IMR-90 (cell line): ENCODE data around the gene TMEM271. TPM values are rescaled to one million over a fixed set of nuclear protein-coding genes. Genes with fewer than 3 reads are reported as not detected.

Source experiments
- ATAC-seq: fragments of 200-7000 bp; cut with Tn5 transposase; 2 replicates; pipeline ENCODE4 v1.9.1; 2020; ENCODE audit warnings: low read depth, mild to moderate bottlenecking, moderate library complexity
- BruUV-seq: library from RNA; stranded (reverse); fragments of 400-500 nt; replicated peaks from 2 replicates; lab custom pipeline; 2021; lab: Mats Ljungman, UMichigan
- CTCF ChIA-PET: fragments of 300-600 bp; formaldehyde crosslinking; extraction: SDS; loops from one replicate; lab custom pipeline; 2021; ENCODE audit warnings: antibody characterized with exemption; lab: Yijun Ruan, JAX
- POLR2A ChIA-PET: fragments of 300-600 bp; sonication (Branson Sonifier 250); formaldehyde crosslinking; loops from one replicate; lab custom pipeline; 2022; ENCODE audit warnings: antibody characterized with exemption; ENCODE audit not compliant: unreplicated experiment; lab: Charles Lee
- DNase-seq: peaks from one replicate; pipeline ENCODE4 v3.0.0; 2013
- H2AFZ ChIP-seq: replicated peaks from 2 replicates; pipeline ENCODE3; 2013; ENCODE audit warnings: low read length, mild to moderate bottlenecking; ENCODE audit not compliant: poor library complexity
- H2AK5ac ChIP-seq: 2 replicates; pipeline ENCODE4 v1.6.1; 2013; ENCODE audit warnings: low read depth, low read length, inconsistent platforms
- H2AK9ac ChIP-seq: replicated peaks from 2 replicates; pipeline ENCODE3; 2013; ENCODE audit warnings: mild to moderate bottlenecking, low read depth, low read length, moderate library complexity; ENCODE audit not compliant: poor library complexity
- H2BK120ac ChIP-seq: 2 replicates; pipeline ENCODE4 v1.6.1; 2013; ENCODE audit warnings: low read depth, low read length, inconsistent platforms
- H2BK15ac ChIP-seq: 3 replicates; pipeline ENCODE4 v1.6.1; 2013; ENCODE audit warnings: low read depth, low read length, inconsistent platforms
- H2BK20ac ChIP-seq: 2 replicates; pipeline ENCODE4 v1.6.1; 2013; ENCODE audit warnings: low read depth, mild to moderate bottlenecking, inconsistent platforms, low read length, moderate library complexity
- H2BK5ac ChIP-seq: 2 replicates; pipeline ENCODE4 v1.6.1; 2013; ENCODE audit warnings: mild to moderate bottlenecking, low read depth, low read length, inconsistent platforms; ENCODE audit not compliant: poor library complexity, severe bottlenecking
- H3K14ac ChIP-seq: replicated peaks from 2 replicates; pipeline ENCODE4 v1.6.1; 2013; ENCODE audit warnings: low read depth, low read length, inconsistent platforms
- H3K18ac ChIP-seq: 2 replicates; pipeline ENCODE4 v1.6.1; 2013; ENCODE audit warnings: low read depth, low read length, control low read depth
- H3K23ac ChIP-seq: 2 replicates; pipeline ENCODE4 v1.6.1; 2013; ENCODE audit warnings: low read depth, low read length, inconsistent platforms
- H3K27ac ChIP-seq: 2 replicates; pipeline ENCODE4 v1.5.1; 2013; ENCODE audit warnings: mild to moderate bottlenecking, control low read depth, low read length; ENCODE audit not compliant: insufficient read depth
- H3K27me3 ChIP-seq: 2 replicates; pipeline ENCODE4 v1.6.1; 2013; ENCODE audit warnings: low read length; ENCODE audit not compliant: control insufficient read depth, insufficient read depth
- H3K36me3 ChIP-seq: 2 replicates; pipeline ENCODE4 v1.6.1; 2013; ENCODE audit warnings: low read length, mixed read lengths; ENCODE audit not compliant: control insufficient read depth, insufficient read depth
- H3K4ac ChIP-seq: 2 replicates; pipeline ENCODE4 v1.6.1; 2013; ENCODE audit warnings: low read depth, low read length, inconsistent platforms
- H3K4me1 ChIP-seq: 2 replicates; pipeline ENCODE4 v1.6.1; 2013; ENCODE audit warnings: low read length, mixed read lengths; ENCODE audit not compliant: control insufficient read depth, insufficient read depth
- H3K4me2 ChIP-seq: 2 replicates; pipeline ENCODE4 v1.6.1; 2013; ENCODE audit warnings: low read depth, mild to moderate bottlenecking, control low read depth, low read length, moderate library complexity
- H3K4me3 ChIP-seq: 2 replicates; pipeline ENCODE4 v1.5.1; 2013; ENCODE audit warnings: low read depth, mild to moderate bottlenecking, control low read depth, low read length, moderate library complexity; ENCODE audit not compliant: insufficient read depth
- H3K56ac ChIP-seq: 2 replicates; pipeline ENCODE4 v1.6.1; 2013; ENCODE audit warnings: low read length, inconsistent platforms; ENCODE audit not compliant: insufficient read depth; ENCODE audit errors: extremely low read depth
- H3K79me1 ChIP-seq, 2 experiments: 2 replicates each; pipeline ENCODE4 v1.6.1; 2013; ENCODE audit warnings: low read length in 2 of 2, inconsistent platforms in 1 of 2, low read depth in 1 of 2
- H3K9ac ChIP-seq: 2 replicates; pipeline ENCODE4 v1.6.1; 2013; ENCODE audit warnings: low read depth, low read length, control low read depth
- H3K9me1 ChIP-seq: 2 replicates; pipeline ENCODE4 v1.6.1; 2013; ENCODE audit warnings: low read length, inconsistent platforms; ENCODE audit not compliant: insufficient read depth
- H3K9me3 ChIP-seq: 2 replicates; pipeline ENCODE4 v1.6.1; 2013; ENCODE audit warnings: low read length; ENCODE audit not compliant: control insufficient read depth, insufficient read depth
- H4K20me1 ChIP-seq: 2 replicates; pipeline ENCODE4 v1.6.1; 2013; ENCODE audit warnings: low read length, inconsistent platforms; ENCODE audit not compliant: insufficient read depth
- H4K5ac ChIP-seq: 2 replicates; pipeline ENCODE4 v1.6.1; 2013; ENCODE audit warnings: mild to moderate bottlenecking, low read depth, low read length, control low read depth
- H4K8ac ChIP-seq, 2 experiments: 2 replicates each; pipeline ENCODE4 v1.6.1; 2013; ENCODE audit warnings: low read depth in 2 of 2, low read length in 2 of 2, control low read depth in 1 of 2, inconsistent platforms in 1 of 2
- H4K91ac ChIP-seq: 2 replicates; pipeline ENCODE4 v1.6.1; 2013; ENCODE audit warnings: low read depth, low read length, inconsistent platforms; ENCODE audit not compliant: insufficient read depth
- BHLHE40 ChIP-seq: fragments of 150-350 bp; IDR thresholded peaks from 2 replicates; pipeline ENCODE4 v1.6.1; 2016; ENCODE audit warnings: mild to moderate bottlenecking, low read depth, low read length
- MXI1 ChIP-seq: IDR thresholded peaks from 2 replicates; pipeline ENCODE4 v1.6.1; 2012; ENCODE audit warnings: low read depth, mild to moderate bottlenecking, low read length, moderate library complexity, borderline replicate concordance
- WGBS, 2 experiments: methylation state at CpG; one replicate each; pipeline versions ENCODE4 v1.1.5 to v1.1.7; 2013; ENCODE audit warnings: missing lambda C conversion rate in 2 of 2; ENCODE audit not compliant: insufficient read length in 1 of 2; ENCODE audit errors: extremely low coverage in 2 of 2; 5-methylcytosine and 5-hydroxymethylcytosine counted together
- dilution Hi-C: fragments of 300-500 bp; cut with HindIII; formaldehyde crosslinking; loops from one replicate; pipeline ENCODE4 v1.14.3; 2018; ENCODE audit warnings: low sequenced_read_pairs; ENCODE audit not compliant: unreplicated experiment
- in situ Hi-C: fragments of 300-500 bp; cut with MboI; formaldehyde crosslinking; loops from 3 replicates; pipeline ENCODE4 v1.14.3; 2019; ENCODE audit warnings: low sequenced_read_pairs, inconsistent platforms, mixed read lengths
- intact Hi-C: fragments of 100-400 bp; cut with micrococcal nuclease; formaldehyde crosslinking; loops from 2 replicates; pipeline ENCODE4 v1.10.0; 2022
- polyA plus RNA-seq, 3 experiments: library from polyadenylated mRNA; depleted of rRNA; stranded (reverse); fragments of >200 nt; gene quantifications; 2 replicates each; pipeline ENCODE4 v1.2.3, GENCODE V29; 2012; ENCODE audit warnings: low replicate concordance in 1 of 3
- total RNA-seq: library from RNA; depleted of rRNA; stranded (reverse); fragments of >200 nt; gene quantifications from 2 replicates; pipeline ENCODE4 v1.2.3, GENCODE V29; 2012

Gene TMEM271
- total and polyA plus RNA-seq, 2 of the 4 experiments (the other 2 are of a cell fraction), result not detected

GRCh38 chr4:624705-625590, 48.9 kb upstream of the TMEM271 start, which contains the start of gene PDE6B:
Gene PDE6B (plus strand): TSS chr4:625573. CDS start chr4:625627, 54 bp downstream.
- CTCF ChIA-PET, result no interaction called here
- intact Hi-C loops, result no loop called here

More at GRCh38 chr4:624705-625590, 48.9 kb upstream of the TMEM271 start, which contains the start of gene PDE6B:
- Histone ChIP-seq H3K27ac (no peak within 1 kb of the TSS), H2BK20ac (no peak within 1 kb of the TSS), H3K4me3 (no peak within 1 kb of the TSS), H3K9ac (no peak within 1 kb of the TSS), H2BK120ac (no peak within 1 kb of the TSS), H3K18ac (no peak within 1 kb of the TSS), H2BK5ac (no peak within 1 kb of the TSS), H4K91ac (no peak within 1 kb of the TSS), H2AK9ac (no peak within 1 kb of the TSS), H3K9me3 (peaks cover 13% of the 10 kb centered on the region), H3K79me1 (no peaks in the 10 kb centered on the region), H3K23ac (no peak within 1 kb of the TSS), H4K8ac (no peak within 1 kb of the TSS), H3K27me3 (no peaks in the 10 kb centered on the region), H3K56ac (no peak within 1 kb of the TSS), H2AK5ac (no peak within 1 kb of the TSS), H2AFZ (no peak within 1 kb of the TSS), H3K4me1 (no peaks in the 10 kb centered on the region), H3K14ac (no peak within 1 kb of the TSS), H3K36me3 (no peaks in the 10 kb centered on the region), H3K4ac (no peak within 1 kb of the TSS), H2BK15ac (no peak within 1 kb of the TSS), H4K5ac (no peak within 1 kb of the TSS), H4K20me1 (no peaks in the 10 kb centered on the region), H3K4me2 (no peak within 1 kb of the TSS), H3K9me1 (no peaks in the 10 kb centered on the region)
- in situ Hi-C loops (no loop called here), dilution Hi-C loops (no loop called here)
- ATAC-seq (no peak), DNase-seq (no peak)
- BruUV-seq, result no TSS peak
- WGBS, 2 experiments, result 66% methylated on average over 7 of the region's 21 CpGs; no CpG with 5 or more reads in 1 of the 2 experiments
- TF ChIP-seq MXI1 (no peak), BHLHE40 (no peak)
- POLR2A ChIA-PET, result no interaction called here
